ENCODE data around the gene ZC3H12D. TPM values are rescaled to one million over a fixed set of nuclear protein-coding genes. Genes with fewer than 3 reads are reported as not detected.
"Not testable (repeated sequence)": the region's sequence is repeated elsewhere in the genome, so short reads cannot be mapped to it uniquely, and the experiment has no call there.

Gene ZC3H12D
- total RNA-seq, 2 experiments from 2014 or later, result 25.3 to 37.5 TPM

- CTCF ChIA-PET, result interaction anchor here (1.7 kb wide), 1 partner anchor 20 kb away, joined by 9 read pairs; no protein-coding TSS in a partner anchor
- H3K27ac Mint-ChIP-seq, result no peak overlapping the region
- no peak overlapping the region for H3K4me3 Mint-ChIP-seq
- no peaks in the 10 kb centered on the region for H3K27me3 Mint-ChIP-seq
- no peaks in the 10 kb centered on the region for H3K9me3 Mint-ChIP-seq (ENCODE audit: low read depth)
- H3K36me3 Mint-ChIP-seq, result peaks cover 16% of the 10 kb centered on the region
- DNase-seq (no peak), ATAC-seq (no peak)
- H3K4me1 Mint-ChIP-seq, result peaks cover 12% of the 10 kb centered on the region
Observed at GRCh38 chr6:149452037-149452939, 32.5 kb downstream of the ZC3H12D start.

GRCh38 chr6:149451376-149452036, 33.3 kb downstream of the ZC3H12D start:
- Mint-ChIP-seq H3K4me1 (peaks cover 16% of the 10 kb centered on the region), H3K36me3 (peaks cover 13% of the 10 kb centered on the region), H3K27ac (no peak overlapping the region), H3K9me3 (ENCODE audit: low read depth) (no peaks in the 10 kb centered on the region), H3K4me3 (no peak overlapping the region), H3K27me3 (no peaks in the 10 kb centered on the region)
- DNase-seq, result no peak
- ATAC-seq, result peak; percentile 24
- CTCF ChIA-PET, result no interaction called here

- Mint-ChIP-seq H3K4me3 (no peak overlapping the region), H3K27me3 (no peaks in the 10 kb centered on the region), H3K36me3 (peaks cover 11% of the 10 kb centered on the region), H3K4me1 (peaks cover 19% of the 10 kb centered on the region), H3K9me3 (ENCODE audit: low read depth) (no peaks in the 10 kb centered on the region), H3K27ac (no peak overlapping the region)
- ATAC-seq (peak; percentile 25), DNase-seq (no peak)
- CTCF ChIA-PET, result no interaction called here
Observed at GRCh38 chr6:149450679-149451375, 34.0 kb downstream of the ZC3H12D start.

- Mint-ChIP-seq H3K9me3 (ENCODE audit: low read depth) (no peaks in the 10 kb centered on the region), H3K36me3 (peaks cover 11% of the 10 kb centered on the region), H3K4me3 (no peak overlapping the region), H3K27me3 (no peaks in the 10 kb centered on the region), H3K27ac (no peak overlapping the region), H3K4me1 (peaks cover 26% of the 10 kb centered on the region)
- no peak for ATAC-seq
- CTCF ChIA-PET, result interaction anchor here (0.9 kb wide), 1 partner anchor 17 kb away, joined by 3 read pairs; no protein-coding TSS in a partner anchor
- DNase-seq, result no peak
Observed at GRCh38 chr6:149449831-149450678, 34.8 kb downstream of the ZC3H12D start.

GRCh38 chr6:149448821-149449453, 35.9 kb downstream of the ZC3H12D start:
- H3K9me3 Mint-ChIP-seq (ENCODE audit: low read depth), result no peaks in the 10 kb centered on the region
- CTCF ChIA-PET, result interaction anchor here (0.6 kb wide), 1 partner anchor 17 kb away, joined by 4 read pairs; no protein-coding TSS in a partner anchor
- DNase-seq, result no peak
- peaks cover 33% of the 10 kb centered on the region for H3K4me1 Mint-ChIP-seq
- no peaks in the 10 kb centered on the region for H3K27me3 Mint-ChIP-seq
- no peak overlapping the region for H3K4me3 Mint-ChIP-seq
- no peak for ATAC-seq
- peaks cover 15% of the 10 kb centered on the region for H3K36me3 Mint-ChIP-seq
- no peak overlapping the region for H3K27ac Mint-ChIP-seq

- H3K4me1 Mint-ChIP-seq, result peaks cover 37% of the 10 kb centered on the region
- H3K27ac Mint-ChIP-seq, result no peak overlapping the region
- peaks cover 12% of the 10 kb centered on the region for H3K36me3 Mint-ChIP-seq
- no peak for DNase-seq
- no peak overlapping the region for H3K4me3 Mint-ChIP-seq
- ATAC-seq, result no peak
- no peaks in the 10 kb centered on the region for H3K9me3 Mint-ChIP-seq (ENCODE audit: low read depth)
- CTCF ChIA-PET, result interaction anchor here (3.2 to 4.2 kb wide), 2 partner anchors 14 to 71 kb away, joined by 13 to 25 read pairs; no protein-coding TSS in a partner anchor
- H3K27me3 Mint-ChIP-seq, result no peaks in the 10 kb centered on the region
Observed at GRCh38 chr6:149446791-149447376, 37.9 kb downstream of the ZC3H12D start.

GRCh38 chr6:149445573-149445972, 39.2 kb downstream of the ZC3H12D start:
- Mint-ChIP-seq H3K27ac (no peak overlapping the region), H3K36me3 (peaks cover 10% of the 10 kb centered on the region), H3K27me3 (no peaks in the 10 kb centered on the region), H3K4me3 (no peak overlapping the region), H3K4me1 (peaks cover 36% of the 10 kb centered on the region), H3K9me3 (ENCODE audit: low read depth) (no peaks in the 10 kb centered on the region)
- CTCF ChIA-PET, result interaction anchor here (1.2 to 4.2 kb wide), 3 partner anchors 13 to 472 kb away, joined by 3 to 25 read pairs (median 13); no protein-coding TSS in a partner anchor
- ATAC-seq, result peak; percentile 32
- no peak for DNase-seq

GRCh38 chr6:149445095-149445466, 39.7 kb downstream of the ZC3H12D start:
- H3K36me3 Mint-ChIP-seq, result peaks cover 10% of the 10 kb centered on the region
- ATAC-seq (peak; percentile 75), DNase-seq (peak; percentile 72)
- H3K4me1 Mint-ChIP-seq, result peaks cover 34% of the 10 kb centered on the region
- H3K27me3 Mint-ChIP-seq, result no peaks in the 10 kb centered on the region
- no peaks in the 10 kb centered on the region for H3K9me3 Mint-ChIP-seq (ENCODE audit: low read depth)
- CTCF ChIA-PET, result interaction anchor here (0.8 to 4.2 kb wide), 4 partner anchors 13 to 471 kb away, joined by 3 to 25 read pairs (median 8); no protein-coding TSS in a partner anchor
- no peak overlapping the region for H3K4me3 Mint-ChIP-seq
- peak overlapping the region; percentile 45 for H3K27ac Mint-ChIP-seq

- CTCF ChIA-PET, result interaction anchor here (0.8 to 4.2 kb wide), 3 partner anchors 12 to 418 kb away, joined by 3 to 25 read pairs (median 13); no protein-coding TSS in a partner anchor
- peaks cover 34% of the 10 kb centered on the region for H3K4me1 Mint-ChIP-seq
- not testable (repeated sequence) for H3K9me3 Mint-ChIP-seq (ENCODE audit: low read depth); H3K36me3 Mint-ChIP-seq; DNase-seq; H3K4me3 Mint-ChIP-seq; H3K27ac Mint-ChIP-seq; H3K27me3 Mint-ChIP-seq
- peak; percentile 4 for ATAC-seq
Observed at GRCh38 chr6:149444360-149445094, 40.3 kb downstream of the ZC3H12D start.

- H3K36me3 Mint-ChIP-seq, result peaks cover 5% of the 10 kb centered on the region
- H3K9me3 Mint-ChIP-seq (ENCODE audit: low read depth), result no peaks in the 10 kb centered on the region
- CTCF ChIA-PET, result interaction anchor here (3.2 kb wide), 1 partner anchor 74 kb away, joined by 13 read pairs; no protein-coding TSS in a partner anchor
- H3K27ac Mint-ChIP-seq, result no peak overlapping the region
- DNase-seq (no peak), ATAC-seq (peak; percentile 37)
- H3K27me3 Mint-ChIP-seq, result no peaks in the 10 kb centered on the region
- H3K4me1 Mint-ChIP-seq, result peaks cover 43% of the 10 kb centered on the region
- H3K4me3 Mint-ChIP-seq, result no peak overlapping the region
Observed at GRCh38 chr6:149443411-149444181, 41.2 kb downstream of the ZC3H12D start.

- Mint-ChIP-seq H3K27me3 (no peaks in the 10 kb centered on the region), H3K36me3 (peaks cover 6% of the 10 kb centered on the region), H3K9me3 (ENCODE audit: low read depth) (no peaks in the 10 kb centered on the region), H3K4me3 (no peak overlapping the region), H3K4me1 (peaks cover 49% of the 10 kb centered on the region), H3K27ac (no peak overlapping the region)
- DNase-seq, result no peak
- no peak for ATAC-seq
- CTCF ChIA-PET, result interaction anchor here (0.5 to 1.2 kb wide), 2 partner anchors 352 to 416 kb away, joined by 3 read pairs; no protein-coding TSS in a partner anchor
Observed at GRCh38 chr6:149441740-149442139, 43.1 kb downstream of the ZC3H12D start.

Data from activated CD8-positive, alpha-beta memory T cell treated with anti-CD3 and anti-CD28 coated beads, Interleukin-2, amount 10 ng/mL, durations not matched to agents 7 days and 5 days (primary cell).